ENCODE data around the gene ZNF446.
A peak's percentile ranks its signal among the peaks of the same experiment; 100 is the strongest.
"Not testable (repeated sequence)": the region's sequence is repeated elsewhere in the genome, so short reads cannot be mapped to it uniquely, and the experiment has no call there.

ZNF446 gene

GRCh38 chr19:58507602-58508223, 31.6 kb downstream of the ZNF446 start:
- not testable (repeated sequence) for DNase-seq

GRCh38 chr19:58509731-58510083, 33.6 kb downstream of the ZNF446 start:
- no peak for DNase-seq

- no peak for DNase-seq
These were observed 34.1 kb downstream of the ZNF446 start for GRCh38 chr19:58510084-58510862.

GRCh38 chr19:58511353-58512208, 35.4 kb downstream of the ZNF446 start, which contains the start of gene SLC27A5:
SLC27A5 (minus strand) TSS chr19:58511992; CDS start chr19:58511955, 37 bp downstream.
- no peak for DNase-seq

GRCh38 chr19:58513213-58513693, 37.1 kb downstream of the ZNF446 start:
- no peak for DNase-seq

- peak; percentile 96 for DNase-seq
These were observed 37.8 kb downstream of the ZNF446 start for GRCh38 chr19:58513694-58514563.

GRCh38 chr19:58514564-58515022, 38.4 kb downstream of the ZNF446 start:
- no peak for DNase-seq

GRCh38 chr19:58515259-58515658, 39.1 kb downstream of the ZNF446 start:
- no peak for DNase-seq

- no peak for DNase-seq
These were observed 40.2 kb downstream of the ZNF446 start for GRCh38 chr19:58516246-58516836.

GRCh38 chr19:58516964-58517833, 41.0 kb downstream of the ZNF446 start:
- no peak for DNase-seq

- DNase-seq: no peak
These were observed 42.3 kb downstream of the ZNF446 start for GRCh38 chr19:58518256-58519086.

- DNase-seq: peak; percentile 61
These were observed 42.9 kb downstream of the ZNF446 start for GRCh38 chr19:58519087-58519354.

GRCh38 chr19:58519355-58520256, 43.5 kb downstream of the ZNF446 start, which contains the start of gene ZBTB45:
ZBTB45 (minus strand) TSS chr19:58519810; CDS start chr19:58517673, 2,137 bp downstream.
- DNase-seq: peak; percentile 95

- DNase-seq: no peak
These were observed 44.1 kb downstream of the ZNF446 start for GRCh38 chr19:58520257-58520599.

- no peak for DNase-seq
These were observed 45.5 kb downstream of the ZNF446 start for GRCh38 chr19:58521651-58522050.

- no peak for DNase-seq
These were observed 46.6 kb downstream of the ZNF446 start for GRCh38 chr19:58522709-58523108.

GRCh38 chr19:58529405-58529804, 53.3 kb downstream of the ZNF446 start:
- no peak for DNase-seq

All from stimulated activated CD4-positive, alpha-beta T cell treated with anti-CD3 and anti-CD28 coated beads, Interleukin-1b, Interleukin-23, amount 100 ng/mL, for 48 hours (primary cell).